Esophagus muscularis mucosa (tissue), 4 donors: ENCODE data around the gene ABCC5.

Source experiments
- EP300 ChIP-seq: sonication (generic); formaldehyde crosslinking; IDR thresholded peaks from one replicate; pipeline ENCODE4 v1.6.1; 2017; ENCODE audit warnings: antibody characterized with exemption
- POLR2A ChIP-seq: fragments of 450-650 bp; IDR thresholded peaks from one replicate; pipeline ENCODE4 v1.6.1; 2017; ENCODE audit warnings: antibody characterized with exemption, moderate library complexity, mild to moderate bottlenecking, low read depth
- POLR2AphosphoS5 ChIP-seq, 2 donors: sonication (generic); formaldehyde crosslinking; IDR thresholded peaks; one replicate each; pipeline ENCODE4 v1.6.1; 2017; ENCODE audit warnings: antibody characterized with exemption in 2 of 2
- TF ChIP-seq, protein P1 (sequence below), 3 experiments: fragments of 200-600 bp in 2 of 3; fragments of 450-650 bp in 1 of 3; sonication (generic) in 2 of 3; IDR thresholded peaks; one replicate each; pipeline ENCODE4 v1.5.1; 2017 to 2019; ENCODE audit warnings: antibody characterized with exemption in 3 of 3, mild to moderate bottlenecking in 2 of 3, moderate library complexity in 1 of 3

DNA sequence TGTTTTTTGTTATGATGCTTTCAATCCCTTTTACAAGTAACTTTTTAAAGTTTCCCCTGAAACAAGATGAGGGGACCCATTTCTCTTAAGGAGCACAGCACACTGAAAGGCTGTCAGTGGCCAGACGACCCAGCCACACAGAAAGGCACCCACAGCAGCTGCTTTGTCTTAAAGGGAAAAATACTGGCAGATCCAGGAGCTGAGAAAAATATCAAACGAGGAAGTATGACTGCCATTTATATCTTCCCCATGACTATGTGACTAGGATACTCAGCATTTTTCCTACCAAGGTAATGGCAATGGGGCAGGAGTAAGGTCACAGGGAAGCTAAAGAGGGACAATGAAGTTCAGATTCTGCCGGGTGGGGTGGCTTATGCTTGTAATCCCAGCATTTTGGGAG is 15.9 kb downstream of the ABCC5 start:
- no peak for TF ChIP-seq POLR2A
- TF ChIP-seq, protein P1, sequence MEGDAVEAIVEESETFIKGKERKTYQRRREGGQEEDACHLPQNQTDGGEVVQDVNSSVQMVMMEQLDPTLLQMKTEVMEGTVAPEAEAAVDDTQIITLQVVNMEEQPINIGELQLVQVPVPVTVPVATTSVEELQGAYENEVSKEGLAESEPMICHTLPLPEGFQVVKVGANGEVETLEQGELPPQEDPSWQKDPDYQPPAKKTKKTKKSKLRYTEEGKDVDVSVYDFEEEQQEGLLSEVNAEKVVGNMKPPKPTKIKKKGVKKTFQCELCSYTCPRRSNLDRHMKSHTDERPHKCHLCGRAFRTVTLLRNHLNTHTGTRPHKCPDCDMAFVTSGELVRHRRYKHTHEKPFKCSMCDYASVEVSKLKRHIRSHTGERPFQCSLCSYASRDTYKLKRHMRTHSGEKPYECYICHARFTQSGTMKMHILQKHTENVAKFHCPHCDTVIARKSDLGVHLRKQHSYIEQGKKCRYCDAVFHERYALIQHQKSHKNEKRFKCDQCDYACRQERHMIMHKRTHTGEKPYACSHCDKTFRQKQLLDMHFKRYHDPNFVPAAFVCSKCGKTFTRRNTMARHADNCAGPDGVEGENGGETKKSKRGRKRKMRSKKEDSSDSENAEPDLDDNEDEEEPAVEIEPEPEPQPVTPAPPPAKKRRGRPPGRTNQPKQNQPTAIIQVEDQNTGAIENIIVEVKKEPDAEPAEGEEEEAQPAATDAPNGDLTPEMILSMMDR (IDR thresholded peaks at IDR 0.05) = no peak
- no peak for TF ChIP-seq POLR2AphosphoS5 (IDR thresholded peaks at IDR 0.05)
- TF ChIP-seq EP300 = no peak
